Measurements from ENCODE around the gene NFKBIE.

Gene NFKBIE

GRCh38 chr6:44257025-44257752 is 8.2 kb downstream of the NFKBIE start, which contains the start of gene SLC35B2:
Gene SLC35B2, minus strand, starts transcription at chr6:44257528. Its CDS starts 118 bp downstream, at chr6:44257410.
- peak; percentile 72 for DNase-seq

GRCh38 chr6:44256775-44257024 is 8.7 kb downstream of the NFKBIE start:
- no peak for DNase-seq

- no peak for DNase-seq
Measured at GRCh38 chr6:44255871-44256774, 9.2 kb downstream of the NFKBIE start.

- peak; percentile 17 for DNase-seq
Measured at GRCh38 chr6:44255105-44255808, 10.1 kb downstream of the NFKBIE start.

- no peak for DNase-seq
Measured at GRCh38 chr6:44254191-44255104, 10.9 kb downstream of the NFKBIE start.

- DNase-seq: peak; percentile 39
Measured at GRCh38 chr6:44253307-44254101, 11.8 kb downstream of the NFKBIE start.

GRCh38 chr6:44251576-44252524 is 13.5 kb downstream of the NFKBIE start:
- no peak for DNase-seq

GRCh38 chr6:44250718-44251123 is 14.6 kb downstream of the NFKBIE start:
- DNase-seq: no peak

- DNase-seq: no peak
Measured at GRCh38 chr6:44250067-44250717, 15.2 kb downstream of the NFKBIE start.

GRCh38 chr6:44249082-44249748 is 16.1 kb downstream of the NFKBIE start:
- no peak for DNase-seq

- no peak for DNase-seq
Measured at GRCh38 chr6:44248579-44248978, 16.8 kb downstream of the NFKBIE start.

GRCh38 chr6:44247338-44248302 is 17.7 kb downstream of the NFKBIE start:
- peak; percentile 61 for DNase-seq

- DNase-seq: peak; percentile 98
Measured at GRCh38 chr6:44246663-44247337, 18.6 kb downstream of the NFKBIE start, which contains the start of gene HSP90AB1. Gene HSP90AB1, plus strand, starts transcription at chr6:44247101. Its CDS starts 1,529 bp downstream, at chr6:44248630.

GRCh38 chr6:44245912-44246662 is 19.3 kb downstream of the NFKBIE start:
- DNase-seq: peak; percentile 83

- no peak for DNase-seq
Measured at GRCh38 chr6:44245391-44245911, 19.9 kb downstream of the NFKBIE start.

GRCh38 chr6:44243345-44243744 is 22.0 kb downstream of the NFKBIE start:
- DNase-seq: no peak
